ENCODE data around the gene KIF9.
"Not testable (repeated sequence)": the region's sequence is repeated elsewhere in the genome, so short reads cannot be mapped to it uniquely, and the experiment has no call there.

Gene KIF9, protein sequence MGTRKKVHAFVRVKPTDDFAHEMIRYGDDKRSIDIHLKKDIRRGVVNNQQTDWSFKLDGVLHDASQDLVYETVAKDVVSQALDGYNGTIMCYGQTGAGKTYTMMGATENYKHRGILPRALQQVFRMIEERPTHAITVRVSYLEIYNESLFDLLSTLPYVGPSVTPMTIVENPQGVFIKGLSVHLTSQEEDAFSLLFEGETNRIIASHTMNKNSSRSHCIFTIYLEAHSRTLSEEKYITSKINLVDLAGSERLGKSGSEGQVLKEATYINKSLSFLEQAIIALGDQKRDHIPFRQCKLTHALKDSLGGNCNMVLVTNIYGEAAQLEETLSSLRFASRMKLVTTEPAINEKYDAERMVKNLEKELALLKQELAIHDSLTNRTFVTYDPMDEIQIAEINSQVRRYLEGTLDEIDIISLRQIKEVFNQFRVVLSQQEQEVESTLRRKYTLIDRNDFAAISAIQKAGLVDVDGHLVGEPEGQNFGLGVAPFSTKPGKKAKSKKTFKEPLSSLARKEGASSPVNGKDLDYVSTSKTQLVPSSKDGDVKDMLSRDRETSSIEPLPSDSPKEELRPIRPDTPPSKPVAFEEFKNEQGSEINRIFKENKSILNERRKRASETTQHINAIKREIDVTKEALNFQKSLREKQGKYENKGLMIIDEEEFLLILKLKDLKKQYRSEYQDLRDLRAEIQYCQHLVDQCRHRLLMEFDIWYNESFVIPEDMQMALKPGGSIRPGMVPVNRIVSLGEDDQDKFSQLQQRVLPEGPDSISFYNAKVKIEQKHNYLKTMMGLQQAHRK

DNA sequence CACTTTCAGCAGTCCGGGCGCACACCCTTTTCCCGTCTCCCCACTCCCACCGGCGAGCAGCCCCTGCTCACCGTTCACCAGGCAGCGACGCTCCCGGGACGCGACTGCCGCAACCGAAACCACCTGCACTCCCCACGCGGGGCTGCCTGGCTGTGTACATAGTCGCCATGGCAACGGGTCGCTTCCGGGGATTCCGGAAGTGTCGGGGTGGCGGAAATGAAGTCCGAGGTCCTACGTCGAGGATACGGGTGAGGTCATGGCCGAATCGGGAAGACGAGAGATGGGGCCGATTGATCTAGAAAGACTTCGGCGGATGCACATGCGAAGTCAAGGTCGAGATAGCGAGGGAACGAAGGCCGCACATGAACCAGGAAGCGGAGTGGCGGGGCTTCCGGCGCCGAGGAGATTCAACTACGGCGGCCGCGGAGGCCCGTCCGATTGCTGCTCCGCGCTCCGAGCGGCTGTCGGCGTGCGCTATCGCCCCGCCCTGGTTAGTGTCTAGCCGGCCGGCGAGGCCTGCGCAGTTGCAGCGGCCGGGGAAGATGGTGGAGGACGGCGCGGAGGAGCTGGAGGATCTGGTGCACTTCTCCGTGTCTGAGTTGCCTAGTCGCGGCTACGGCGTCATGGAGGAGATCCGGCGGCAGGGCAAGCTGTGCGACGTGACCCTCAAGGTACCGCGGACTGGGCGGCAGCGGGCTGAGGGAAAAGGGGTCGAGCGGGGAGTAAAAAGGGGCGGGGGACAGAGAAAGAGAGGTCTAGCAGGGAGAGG is at the start of gene KIF9, which contains the start of gene KLHL18:
KIF9 (minus strand) TSS at position 376 of the 769 bp plus-strand sequence. CDS start 5,425 bp downstream, outside the sequence.
KLHL18 (plus strand) TSS at position 521 of the 769 bp plus-strand sequence; CDS start at position 543, 22 bp downstream.
- no peaks in the 10 kb centered on the region for H3K9me3 Mint-ChIP-seq
- H3K27me3 Mint-ChIP-seq: peaks cover 5% of the 10 kb centered on the region
- H3K4me1 Mint-ChIP-seq: peaks cover 47% of the 10 kb centered on the region

DNA sequence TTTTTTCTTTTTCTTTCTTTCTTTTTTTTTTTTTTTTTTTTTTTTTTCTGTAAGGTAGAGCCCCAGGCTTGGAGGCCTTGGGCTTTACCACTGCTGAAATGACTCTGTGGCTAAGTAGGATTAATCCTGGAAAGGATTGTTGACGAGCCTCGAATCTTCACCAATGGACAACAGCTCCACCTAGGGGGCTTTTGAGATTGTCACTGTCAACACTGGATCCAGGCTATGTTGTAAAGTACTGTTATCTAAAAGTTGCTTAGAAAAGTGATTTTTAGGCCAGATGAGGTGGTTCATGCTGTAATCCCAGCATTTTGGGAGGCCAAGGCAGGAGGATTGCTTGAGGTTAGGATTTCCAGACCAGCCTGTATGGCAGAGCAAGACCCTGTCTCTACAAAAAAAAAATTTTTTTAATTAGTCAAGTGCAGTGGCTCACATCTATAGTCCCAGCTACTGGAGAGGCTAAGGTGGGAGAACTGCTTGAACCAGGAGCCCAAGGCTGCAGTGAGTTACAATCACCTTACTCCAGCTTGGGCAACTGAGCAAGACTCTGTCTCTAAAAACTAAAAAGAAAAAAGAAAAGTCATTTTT is 41.8 kb upstream of the KIF9 start:
- Mint-ChIP-seq H3K27me3 (no peaks in the 10 kb centered on the region), H3K4me3 (no peak overlapping the region), H3K27ac (no peak overlapping the region), H3K36me3 (peaks cover 24% of the 10 kb centered on the region), H3K9me3 (no peaks in the 10 kb centered on the region), H3K4me1 (peaks cover 3% of the 10 kb centered on the region)
- peak; percentile 64 for DNase-seq
- CTCF ChIA-PET: interaction anchor here (0.6 to 2.9 kb wide), 10 partner anchors 8 to 401 kb away, joined by 3 to 12 read pairs (median 4); no protein-coding TSS in a partner anchor

More for the DNA sequence above, at the start of gene KIF9, which contains the start of gene KLHL18:
- H3K27ac Mint-ChIP-seq: peak within 1 kb of the TSS; percentile 99
- DNase-seq: peak; percentile 98
- H3K36me3 Mint-ChIP-seq: peaks cover 6% of the 10 kb centered on the region
- H3K4me3 Mint-ChIP-seq: peak within 1 kb of the TSS; percentile 97
- CTCF ChIA-PET: interaction anchor here (0.7 kb wide), 1 partner anchor 11 kb away, joined by 3 read pairs; no protein-coding TSS in a partner anchor

DNA sequence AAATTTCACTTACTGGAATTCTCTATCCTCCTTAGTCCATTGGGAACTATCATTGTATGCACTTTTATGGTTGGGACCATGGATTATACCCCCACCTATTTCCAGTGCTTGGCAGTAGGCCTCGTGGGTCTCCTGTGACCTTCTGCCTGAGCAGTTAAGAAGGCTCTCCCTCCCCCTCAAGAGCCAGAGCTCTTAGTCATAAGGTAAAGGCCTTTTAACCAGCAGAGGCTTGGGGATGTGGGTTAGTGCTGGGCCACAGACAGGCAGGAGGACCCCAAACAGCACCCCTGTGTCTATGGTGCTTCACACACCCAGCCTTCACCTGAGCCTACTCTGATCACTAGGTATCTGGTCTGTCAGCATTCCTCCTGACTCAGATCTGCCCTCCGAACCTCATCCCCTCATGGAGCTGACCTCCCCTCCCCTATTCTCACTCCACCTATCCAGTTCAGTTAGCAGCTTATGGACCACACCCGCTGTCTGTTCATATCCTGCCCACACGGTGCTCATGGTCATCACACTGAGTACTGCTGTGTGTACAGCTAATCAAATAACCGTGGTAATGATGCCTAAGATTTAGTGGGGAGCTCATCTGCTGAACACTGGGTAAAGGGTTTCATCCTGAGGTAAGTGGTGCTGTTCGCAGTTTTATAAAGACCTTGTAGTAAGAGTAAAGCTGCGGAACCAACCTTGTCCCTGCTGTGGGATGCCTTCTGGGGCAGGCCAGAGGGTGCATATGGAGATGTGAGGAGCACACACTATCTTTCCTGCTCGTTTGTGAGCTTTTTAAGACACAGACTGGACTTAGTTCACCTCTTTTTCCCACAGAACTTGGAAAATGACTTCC is 41.1 kb upstream of the KIF9 start:
- CTCF ChIA-PET: interaction anchor here (0.6 to 2.9 kb wide), 11 partner anchors 9 to 414 kb away, joined by 3 to 12 read pairs (median 4); no protein-coding TSS in a partner anchor
- no peaks in the 10 kb centered on the region for H3K27me3 Mint-ChIP-seq
- peaks cover 23% of the 10 kb centered on the region for H3K36me3 Mint-ChIP-seq

DNA sequence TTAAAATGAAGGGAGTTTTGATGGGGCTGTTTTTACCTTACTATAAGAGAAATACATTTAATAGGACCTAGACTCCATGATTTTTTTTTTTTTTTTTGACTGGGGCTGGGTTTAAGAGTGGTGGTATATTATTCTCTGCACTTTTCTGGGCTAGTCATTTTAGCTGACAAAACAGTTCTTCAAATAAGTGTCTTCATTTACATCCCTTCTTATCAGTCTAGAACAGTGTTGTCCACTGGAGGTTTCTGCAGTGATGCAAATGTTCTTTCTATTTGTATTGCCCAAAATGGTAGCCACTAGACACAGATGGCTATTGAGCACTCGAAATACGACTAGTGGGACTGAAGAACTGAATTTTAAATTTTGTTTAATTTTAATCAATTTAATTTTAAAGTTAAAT is 37.4 kb upstream of the KIF9 start:
- Mint-ChIP-seq H3K36me3 (peaks cover 13% of the 10 kb centered on the region), H3K4me1 (peaks cover 3% of the 10 kb centered on the region), H3K9me3 (no peaks in the 10 kb centered on the region), H3K4me3 (no peak overlapping the region), H3K27me3 (no peaks in the 10 kb centered on the region), H3K27ac (no peak overlapping the region)
- no peak for DNase-seq
- CTCF ChIA-PET: no interaction called here

More for the DNA sequence above, 41.1 kb upstream of the KIF9 start:
- Mint-ChIP-seq H3K4me1 (peaks cover 3% of the 10 kb centered on the region), H3K4me3 (no peak overlapping the region), H3K27ac (no peak overlapping the region), H3K9me3 (no peaks in the 10 kb centered on the region)
- no peak for DNase-seq

DNA sequence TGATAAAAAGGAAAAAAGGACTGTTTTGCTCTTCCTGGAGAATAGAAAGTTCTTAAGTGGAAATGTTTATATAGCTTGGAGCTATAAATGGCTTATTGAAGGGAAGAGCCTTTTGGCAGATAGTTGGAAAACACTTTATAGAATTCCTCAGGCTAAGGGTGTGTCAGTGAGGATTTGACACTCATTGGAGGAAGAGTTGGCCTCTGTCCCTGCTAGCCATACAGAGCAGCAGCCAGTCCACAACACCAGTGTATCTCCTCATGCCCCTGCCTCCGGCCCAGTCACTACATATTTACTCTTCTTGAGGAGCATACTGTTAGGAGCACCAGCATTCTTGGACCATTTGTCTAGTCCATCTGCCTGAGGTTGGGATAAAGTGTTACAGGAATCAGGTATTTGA is 36.3 kb upstream of the KIF9 start:
- CTCF ChIA-PET: no interaction called here
- H3K36me3 Mint-ChIP-seq: peaks cover 13% of the 10 kb centered on the region
- no peak overlapping the region for H3K4me3 Mint-ChIP-seq
- no peaks in the 10 kb centered on the region for H3K27me3 Mint-ChIP-seq
- no peaks in the 10 kb centered on the region for H3K9me3 Mint-ChIP-seq
- H3K27ac Mint-ChIP-seq: no peak overlapping the region
- no peak for DNase-seq
- H3K4me1 Mint-ChIP-seq: peaks cover 3% of the 10 kb centered on the region

DNA sequence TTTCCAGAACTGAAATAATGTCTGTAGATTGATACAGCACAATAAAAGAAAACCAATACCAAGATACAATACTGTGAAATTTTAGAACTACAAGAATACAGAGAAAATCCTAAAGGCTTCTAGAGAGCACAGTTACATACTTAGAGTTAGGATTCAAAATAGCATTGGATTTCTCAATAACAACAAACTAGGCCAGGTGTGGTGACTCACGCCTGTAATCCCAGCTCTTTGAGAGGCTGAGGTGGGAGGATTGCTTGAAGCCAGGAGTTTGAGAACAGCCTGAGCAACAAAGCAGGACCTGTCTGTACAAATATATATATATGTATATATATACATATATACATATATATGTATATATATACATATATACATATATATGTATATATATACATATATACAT is 33.6 kb upstream of the KIF9 start:
- H3K4me3 Mint-ChIP-seq, DNase-seq, H3K27ac Mint-ChIP-seq, H3K36me3 Mint-ChIP-seq, H3K4me1 Mint-ChIP-seq, H3K9me3 Mint-ChIP-seq, H3K27me3 Mint-ChIP-seq, CTCF ChIA-PET: not testable (repeated sequence)

DNA sequence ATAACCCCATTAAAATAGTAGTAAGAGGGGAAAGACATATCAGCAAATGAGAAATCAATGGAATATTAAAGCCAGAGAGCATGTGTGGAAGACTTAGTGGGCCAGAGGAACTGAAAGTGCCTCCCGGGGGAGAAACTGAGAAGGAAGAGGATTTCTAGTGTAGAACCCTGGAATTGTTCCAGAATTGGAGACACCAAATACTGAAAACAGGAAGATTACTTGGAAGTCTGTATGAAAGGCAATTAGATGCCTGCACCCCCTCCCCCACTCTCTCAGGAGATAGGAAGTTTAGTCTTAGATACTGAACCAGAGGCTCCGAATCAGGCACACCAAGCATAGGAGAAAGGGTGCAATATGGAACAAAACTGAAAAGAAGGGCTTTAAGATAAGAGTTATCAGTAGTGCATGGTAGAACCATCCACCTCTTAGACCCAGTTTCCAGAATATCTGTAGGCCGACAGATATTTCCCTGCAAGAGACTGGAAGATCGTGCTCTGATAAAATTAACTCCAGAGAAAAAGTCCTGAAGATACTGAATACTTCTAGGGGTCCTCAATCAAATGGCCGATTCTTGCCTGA is 32.6 kb upstream of the KIF9 start:
- Mint-ChIP-seq H3K9me3 (no peaks in the 10 kb centered on the region), H3K36me3 (peaks cover 3% of the 10 kb centered on the region), H3K27ac (no peak overlapping the region), H3K27me3 (no peaks in the 10 kb centered on the region), H3K4me3 (no peak overlapping the region), H3K4me1 (no peaks in the 10 kb centered on the region)
- no peak for DNase-seq
- CTCF ChIA-PET: no interaction called here

DNA sequence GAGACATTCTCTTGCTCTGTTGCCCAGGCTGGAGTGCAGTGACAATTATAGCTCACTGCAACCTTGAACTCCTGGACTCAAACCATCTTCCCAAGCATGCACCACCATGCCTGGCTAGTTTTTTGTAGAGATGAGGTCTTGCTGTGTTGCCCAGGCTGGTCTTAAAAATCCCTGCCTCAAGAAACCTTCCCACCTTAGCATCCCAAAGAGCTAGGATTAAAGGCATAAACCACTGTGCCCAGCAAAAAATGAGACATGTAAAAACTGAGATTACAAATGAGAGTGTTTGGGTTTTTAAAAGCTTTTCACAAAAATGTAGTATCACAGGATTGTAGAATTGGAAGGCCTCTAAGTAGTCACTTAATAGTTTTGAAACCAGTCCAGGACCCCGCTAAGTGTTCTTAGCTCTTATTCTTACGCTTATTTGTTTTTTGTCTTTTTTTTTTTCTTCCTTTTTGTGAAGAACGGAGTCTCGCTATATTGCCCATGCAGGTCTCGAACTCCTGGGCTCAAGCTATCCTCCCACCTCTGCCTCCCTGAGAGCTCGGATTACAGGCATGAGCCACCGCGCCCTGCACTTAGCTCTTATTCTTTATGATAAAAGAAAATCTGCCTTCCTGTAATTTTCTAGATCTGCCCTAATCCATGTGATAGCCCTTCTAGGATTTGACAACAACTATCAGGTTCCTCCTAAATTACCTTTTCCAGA is 31.6 kb upstream of the KIF9 start:
- no peaks in the 10 kb centered on the region for H3K9me3 Mint-ChIP-seq
- H3K27me3 Mint-ChIP-seq: no peaks in the 10 kb centered on the region
- no peaks in the 10 kb centered on the region for H3K4me1 Mint-ChIP-seq
- DNase-seq: no peak
- H3K27ac Mint-ChIP-seq: no peak overlapping the region
- peaks cover 3% of the 10 kb centered on the region for H3K36me3 Mint-ChIP-seq
- no peak overlapping the region for H3K4me3 Mint-ChIP-seq
- CTCF ChIA-PET: interaction anchor here (1.1 to 1.4 kb wide), 2 partner anchors 9 to 12 kb away, joined by 3 to 11 read pairs; no protein-coding TSS in a partner anchor

DNA sequence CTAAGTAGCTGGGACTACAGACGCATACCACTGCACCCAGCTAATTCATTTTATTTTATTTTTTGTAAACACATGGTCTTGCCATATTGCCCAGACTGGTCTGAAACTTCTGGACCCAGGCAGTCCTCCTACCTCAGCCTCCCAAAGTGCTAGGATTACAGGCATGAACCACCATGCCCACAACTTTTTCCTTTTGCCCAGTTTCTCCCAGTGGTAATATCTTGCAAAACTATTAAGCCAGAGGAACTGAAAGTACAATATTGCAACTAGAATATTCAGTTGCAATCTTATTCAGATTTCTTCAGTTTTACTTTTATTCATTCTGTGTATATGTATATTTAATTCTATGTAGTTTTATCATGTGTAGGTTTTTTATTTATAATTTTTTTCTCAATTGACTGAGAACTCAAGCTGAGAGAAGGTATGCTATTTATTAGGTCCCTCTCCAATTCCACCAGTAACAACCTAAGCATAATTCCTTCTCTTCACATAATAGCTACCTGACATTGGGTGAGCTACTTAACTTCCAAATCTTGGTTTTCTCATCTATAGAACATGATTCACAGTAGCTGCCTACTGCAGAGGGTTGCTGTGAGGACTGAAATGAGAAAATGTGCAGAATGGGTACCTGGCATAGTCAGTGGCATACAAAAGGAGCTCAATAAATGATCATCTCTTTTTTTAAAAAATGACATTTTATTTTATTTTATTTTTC is 30.9 kb upstream of the KIF9 start:
- H3K27me3 Mint-ChIP-seq: no peaks in the 10 kb centered on the region
- no peaks in the 10 kb centered on the region for H3K9me3 Mint-ChIP-seq
- H3K4me3 Mint-ChIP-seq: no peak overlapping the region
- no peaks in the 10 kb centered on the region for H3K4me1 Mint-ChIP-seq
- peaks cover 7% of the 10 kb centered on the region for H3K36me3 Mint-ChIP-seq
- CTCF ChIA-PET: interaction anchor here (1.1 to 1.4 kb wide), 2 partner anchors 10 to 13 kb away, joined by 3 to 11 read pairs; no protein-coding TSS in a partner anchor
- DNase-seq: no peak
- no peak overlapping the region for H3K27ac Mint-ChIP-seq

DNA sequence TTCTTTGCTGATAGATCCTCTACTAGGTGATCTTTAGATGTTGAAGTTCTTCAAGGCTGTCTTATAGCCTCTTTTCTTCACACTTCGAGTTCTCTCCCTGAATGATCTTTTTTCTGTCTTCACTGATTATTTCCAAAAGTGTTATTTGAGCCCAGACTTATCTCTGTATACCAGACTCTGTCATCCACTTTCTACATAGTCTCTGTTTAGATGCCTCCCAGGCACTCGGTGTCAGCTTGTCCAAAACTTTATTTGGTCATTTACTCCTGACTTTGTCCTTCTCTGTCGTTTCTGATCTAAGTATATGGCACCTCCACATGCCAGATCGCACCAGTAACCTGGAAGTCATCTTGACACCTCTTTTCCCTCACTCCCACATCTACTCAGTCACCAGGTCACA is 27.8 kb upstream of the KIF9 start:
- Mint-ChIP-seq H3K27ac (no peak overlapping the region), H3K4me1 (peaks cover 3% of the 10 kb centered on the region), H3K36me3 (peaks cover 13% of the 10 kb centered on the region), H3K4me3 (no peak overlapping the region), H3K27me3 (no peaks in the 10 kb centered on the region), H3K9me3 (no peaks in the 10 kb centered on the region)
- CTCF ChIA-PET: no interaction called here
- no peak for DNase-seq

DNA sequence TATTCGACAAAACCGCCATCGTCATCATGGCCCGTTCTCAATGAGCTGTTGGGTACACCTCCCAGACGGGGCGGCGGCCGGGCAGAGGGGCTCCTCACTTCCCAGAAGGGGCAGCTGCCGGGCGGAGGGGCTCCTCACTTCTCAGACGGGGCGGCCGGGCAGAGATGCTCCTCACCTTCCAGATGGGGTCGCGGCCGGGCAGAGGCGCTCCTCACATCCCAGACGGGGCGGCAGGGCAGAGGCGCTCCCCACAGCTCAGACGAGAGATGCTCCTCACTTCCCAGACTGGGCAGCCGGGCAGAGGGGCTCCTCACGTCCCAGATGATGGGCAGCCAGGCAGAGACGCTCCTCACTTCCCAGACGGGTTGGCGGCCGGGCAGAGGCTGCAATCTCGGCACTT is 26.6 kb upstream of the KIF9 start:
- H3K4me3 Mint-ChIP-seq, H3K27me3 Mint-ChIP-seq, H3K4me1 Mint-ChIP-seq, H3K27ac Mint-ChIP-seq, H3K9me3 Mint-ChIP-seq, DNase-seq, CTCF ChIA-PET: not testable (repeated sequence)
- H3K36me3 Mint-ChIP-seq: peaks cover 16% of the 10 kb centered on the region

DNA sequence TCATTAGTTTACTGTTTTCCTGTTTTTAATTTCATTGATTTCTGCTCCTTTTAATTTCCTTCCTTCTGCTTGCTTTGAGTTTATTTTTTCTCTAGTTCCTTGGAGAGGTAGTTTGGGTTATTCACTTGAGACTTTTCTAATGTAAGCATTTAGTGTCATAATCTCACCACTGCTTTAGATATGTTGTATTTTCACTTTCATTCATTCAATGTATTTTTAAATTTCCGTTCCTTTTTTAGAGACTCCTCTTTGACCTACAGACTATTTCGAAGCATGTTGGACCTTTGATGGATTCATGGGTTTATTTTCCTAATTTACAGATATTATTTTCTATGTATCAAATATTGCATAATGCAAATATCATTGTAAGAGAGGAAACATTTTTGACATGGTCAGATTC is 23.4 kb upstream of the KIF9 start:
- peaks cover 26% of the 10 kb centered on the region for H3K36me3 Mint-ChIP-seq
- CTCF ChIA-PET: interaction anchor here (1.0 kb wide), 1 partner anchor 15 kb away, joined by 3 read pairs; no protein-coding TSS in a partner anchor
- DNase-seq: no peak
- no peak overlapping the region for H3K27ac Mint-ChIP-seq
- H3K4me1 Mint-ChIP-seq: peaks cover 3% of the 10 kb centered on the region
- H3K27me3 Mint-ChIP-seq: no peaks in the 10 kb centered on the region
- H3K4me3 Mint-ChIP-seq: no peak overlapping the region
- no peaks in the 10 kb centered on the region for H3K9me3 Mint-ChIP-seq
